H4 (cell line): ENCODE data around the gene GGTA1. TPM values are rescaled to one million over a fixed set of nuclear protein-coding genes. Genes with fewer than 3 reads are reported as not detected.
A peak's percentile ranks its signal among the peaks of the same experiment; 100 is the strongest.
"Not testable (repeated sequence)": the region's sequence is repeated elsewhere in the genome, so short reads cannot be mapped to it uniquely, and the experiment has no call there.

Source experiments
- DNase-seq: peaks from one replicate; pipeline ENCODE4 v3.0.0-alpha.2; 2015; ENCODE audit warnings: low spot score
- total RNA-seq: library from RNA; depleted of rRNA; stranded (reverse); fragments of >200 nt; shearing (Covaris generic); gene quantifications from 2 replicates; pipeline ENCODE4 v1.2.3, GENCODE V29; 2014; rRNA removed

GGTA1 gene
- total RNA-seq = 0.35 TPM in 1 of 2 replicates, not detected in the other

DNA sequence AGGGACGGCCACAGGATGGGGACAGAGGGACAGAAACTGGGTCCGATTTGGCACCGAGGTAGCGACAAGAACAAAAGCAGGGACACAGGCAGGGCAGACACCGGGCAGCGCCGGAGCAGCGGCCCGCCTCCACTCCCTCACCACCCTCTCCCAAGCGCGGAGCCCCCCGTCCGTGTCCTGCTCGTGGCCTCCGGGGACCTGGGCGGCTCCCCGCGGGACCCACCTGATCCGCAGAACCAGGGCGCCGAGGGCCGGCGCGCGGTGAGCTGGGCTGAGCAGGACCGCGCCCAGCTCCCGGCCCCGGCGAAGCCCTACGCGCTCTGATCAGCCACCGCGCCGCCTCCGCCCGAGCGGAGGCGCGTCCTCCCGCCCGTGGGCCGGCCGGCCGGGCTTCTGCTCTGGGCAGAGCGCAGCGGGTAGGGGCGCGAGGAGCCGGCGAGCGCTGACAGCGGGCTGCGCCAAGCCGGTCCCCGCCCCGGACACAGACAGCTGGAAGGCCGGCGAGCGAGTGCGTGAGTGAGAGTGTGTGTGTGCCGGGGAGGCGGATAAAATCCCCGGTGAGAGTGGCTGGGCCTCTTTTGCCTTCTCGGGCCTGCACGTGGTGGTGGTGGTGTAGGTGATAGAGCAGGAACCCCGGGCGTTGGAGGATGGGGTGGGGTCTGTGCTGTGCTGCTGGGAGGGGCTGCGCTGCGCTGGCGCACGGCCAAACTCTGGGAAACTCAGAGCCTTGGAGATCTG is at the start of gene GGTA1:
Gene GGTA1 (minus strand): TSS at position 418 of the 738 bp plus-strand sequence. CDS start 31,922 bp downstream, outside the sequence.
- DNase-seq = no peak

DNA sequence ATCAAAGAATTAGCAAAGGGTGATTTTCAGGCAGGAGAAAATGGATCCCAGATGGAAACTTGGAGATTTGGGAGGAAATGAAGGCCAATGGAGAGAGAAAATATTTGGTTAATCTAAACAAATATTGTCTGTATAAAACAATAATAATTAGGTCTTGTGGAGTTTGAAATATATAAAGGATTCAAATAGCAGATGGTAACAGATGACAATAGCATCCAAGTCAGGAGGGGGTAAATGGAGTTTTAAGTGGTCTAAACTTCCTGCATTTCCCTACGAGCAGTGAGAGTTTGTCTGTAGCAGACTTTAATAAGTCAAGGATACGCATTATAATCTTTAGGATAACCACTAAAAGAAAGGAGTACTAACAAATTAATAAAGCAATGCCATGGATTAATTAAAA is 49.0 kb upstream of the GGTA1 start:
- DNase-seq = no peak

DNA sequence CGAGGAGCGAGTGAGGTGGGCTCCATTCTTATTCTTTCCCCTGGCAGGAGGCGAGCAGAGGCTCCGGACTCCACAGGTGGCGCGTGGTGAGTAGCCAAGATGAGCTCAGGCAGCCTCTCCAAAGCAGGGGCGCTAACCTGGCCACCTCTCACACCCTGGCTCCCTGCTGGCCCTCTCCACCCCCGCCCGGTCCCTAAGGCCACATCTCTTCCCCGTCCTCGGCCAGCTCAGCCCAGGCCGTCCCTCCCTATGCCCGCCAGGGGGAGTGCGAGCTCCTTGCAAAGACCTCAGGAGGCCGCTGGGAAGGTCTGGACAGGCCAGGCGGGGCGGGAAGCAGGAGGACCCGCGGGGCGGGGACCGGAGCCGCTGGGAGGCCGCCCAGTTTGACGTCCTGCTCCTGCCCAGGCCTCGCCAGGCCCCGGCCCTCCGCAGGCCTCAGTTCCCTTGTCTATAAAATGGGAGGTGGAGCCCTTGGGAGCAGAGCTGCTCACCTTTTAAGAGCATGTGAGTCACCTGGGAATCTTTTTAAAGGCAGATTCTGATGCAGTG is 46.3 kb upstream of the GGTA1 start:
- peak; percentile 91 for DNase-seq

DNA sequence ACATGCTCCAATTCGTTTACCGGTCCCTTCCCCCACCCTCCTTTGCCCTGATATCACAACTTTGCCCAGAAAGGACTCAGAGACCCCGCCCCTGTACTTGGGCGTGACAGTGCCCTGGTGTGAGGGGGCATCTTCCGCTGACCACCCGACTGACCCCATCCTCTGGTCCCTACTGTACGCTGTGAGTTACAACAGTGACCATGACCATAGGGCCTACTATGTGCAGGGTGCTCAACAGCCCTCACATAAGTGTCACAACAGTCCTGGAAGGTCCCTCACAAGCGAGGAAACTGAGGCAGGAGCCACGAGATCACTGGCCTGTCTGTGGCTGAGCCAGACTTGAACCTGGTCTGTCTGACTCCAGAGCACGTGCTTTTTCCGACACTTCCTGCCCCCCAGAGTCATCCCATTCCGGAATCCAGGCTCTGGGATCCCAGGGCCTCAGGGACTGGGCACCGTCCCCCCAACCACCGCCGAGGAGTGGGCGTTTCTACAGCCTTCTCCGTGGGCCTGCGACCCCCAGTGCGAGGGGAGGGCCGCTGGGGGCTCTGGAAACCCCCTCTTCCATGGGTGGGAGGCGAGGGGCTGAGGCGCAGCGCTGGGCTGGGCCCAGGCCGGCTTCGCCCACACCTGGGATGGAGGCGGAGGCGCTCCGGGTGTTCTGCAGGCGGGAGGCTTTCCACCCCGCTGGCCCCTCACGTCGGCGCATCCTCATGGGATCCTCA is 45.7 kb upstream of the GGTA1 start:
- no peak for DNase-seq

DNA sequence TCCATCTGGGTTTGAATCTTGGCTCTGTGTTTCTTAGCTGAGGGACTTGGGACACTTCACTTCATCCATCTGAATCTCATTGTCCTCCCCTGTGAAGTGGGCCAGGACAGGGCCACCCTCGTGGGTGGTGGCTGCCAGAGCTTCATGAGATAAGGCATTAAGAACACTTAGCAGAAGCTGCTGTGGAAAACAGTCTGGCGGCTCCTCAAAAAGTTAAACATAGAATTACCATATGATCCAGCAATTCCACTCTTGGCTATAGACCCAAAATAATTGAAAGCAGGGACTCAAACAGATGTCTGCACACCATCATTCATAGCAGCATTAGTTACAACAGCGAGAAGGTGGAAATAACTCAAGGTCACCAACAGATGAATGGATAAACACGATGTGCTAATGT is 42.4 kb upstream of the GGTA1 start:
- no peak for DNase-seq

DNA sequence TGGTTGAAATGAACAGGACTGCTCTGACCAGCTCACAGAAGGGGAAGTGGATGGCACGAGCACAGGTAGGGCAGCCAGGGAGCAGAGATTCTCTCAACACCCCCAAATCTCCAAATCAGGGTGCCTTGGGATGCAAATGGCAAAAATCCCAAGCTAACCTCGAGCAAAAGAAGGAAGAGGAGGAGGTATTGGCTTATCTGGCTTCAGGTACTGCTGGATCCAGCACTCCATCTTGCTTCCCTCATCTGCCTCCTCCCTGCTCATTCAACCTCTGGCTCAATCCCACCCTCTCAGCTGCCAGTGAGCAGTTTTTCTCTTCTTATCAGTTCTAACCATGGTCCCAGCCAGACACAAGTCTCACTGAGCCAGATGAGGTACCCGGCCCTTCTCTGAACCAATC is 41.6 kb upstream of the GGTA1 start:
- no peak for DNase-seq

DNA sequence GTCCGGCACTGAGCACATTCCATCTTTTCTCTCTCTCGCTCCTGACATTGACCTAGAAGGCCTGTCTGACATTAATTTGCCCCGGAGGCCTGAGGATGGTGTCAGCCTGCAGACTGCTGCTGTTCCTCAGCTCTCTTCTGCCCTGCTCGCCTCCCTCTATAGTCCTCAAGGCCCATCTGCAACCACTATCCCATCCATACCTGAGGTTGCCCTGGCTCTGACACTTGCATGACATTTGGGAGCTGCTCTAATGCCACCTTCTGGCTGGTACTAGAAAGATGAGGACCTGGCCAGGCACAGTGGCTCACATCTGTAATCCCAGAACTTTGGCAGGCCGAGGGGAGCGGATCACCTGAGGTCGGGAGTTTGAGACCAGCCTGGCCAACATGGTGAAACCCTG is 38.6 kb upstream of the GGTA1 start:
- no peak for DNase-seq

DNA sequence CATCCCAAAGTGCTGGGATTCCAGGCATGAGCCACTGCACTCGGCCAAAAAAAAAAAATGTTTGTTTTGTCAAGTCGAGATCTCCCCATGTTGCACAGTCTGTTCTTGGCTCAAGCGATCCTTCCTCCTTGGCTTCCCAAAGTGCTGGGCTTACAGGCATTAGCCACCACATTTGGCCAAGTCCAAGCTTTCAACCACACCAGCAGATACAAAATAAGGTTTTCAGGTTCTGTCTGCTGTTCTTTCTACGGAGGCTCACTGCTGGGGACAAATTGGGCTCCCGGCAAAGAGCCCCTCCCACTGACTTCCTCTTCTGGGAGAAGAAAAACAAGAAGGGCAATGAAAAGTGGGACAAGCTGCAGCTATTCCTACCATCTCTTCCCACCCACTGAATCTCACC is 37.6 kb upstream of the GGTA1 start:
- DNase-seq = no peak

DNA sequence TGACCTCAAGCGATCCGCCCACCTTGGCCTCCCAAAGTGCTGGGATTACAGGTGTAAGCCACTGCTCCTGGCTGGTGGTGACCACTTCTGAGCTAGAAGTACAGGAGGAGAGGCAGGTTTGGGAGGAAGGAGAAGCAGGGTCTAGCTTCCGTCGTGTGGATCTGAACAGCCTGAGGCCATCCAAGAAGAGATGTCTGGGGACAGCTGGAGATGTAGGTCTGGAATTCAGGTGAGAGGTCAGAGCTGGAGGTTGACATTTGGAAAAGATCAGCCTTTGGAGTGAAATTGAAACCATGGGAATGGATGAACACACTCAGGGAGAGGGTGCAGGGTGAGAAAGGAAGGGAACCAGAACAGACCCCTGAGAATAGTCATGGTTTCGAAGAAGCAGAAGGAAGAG is 33.2 kb upstream of the GGTA1 start:
- no peak for DNase-seq

DNA sequence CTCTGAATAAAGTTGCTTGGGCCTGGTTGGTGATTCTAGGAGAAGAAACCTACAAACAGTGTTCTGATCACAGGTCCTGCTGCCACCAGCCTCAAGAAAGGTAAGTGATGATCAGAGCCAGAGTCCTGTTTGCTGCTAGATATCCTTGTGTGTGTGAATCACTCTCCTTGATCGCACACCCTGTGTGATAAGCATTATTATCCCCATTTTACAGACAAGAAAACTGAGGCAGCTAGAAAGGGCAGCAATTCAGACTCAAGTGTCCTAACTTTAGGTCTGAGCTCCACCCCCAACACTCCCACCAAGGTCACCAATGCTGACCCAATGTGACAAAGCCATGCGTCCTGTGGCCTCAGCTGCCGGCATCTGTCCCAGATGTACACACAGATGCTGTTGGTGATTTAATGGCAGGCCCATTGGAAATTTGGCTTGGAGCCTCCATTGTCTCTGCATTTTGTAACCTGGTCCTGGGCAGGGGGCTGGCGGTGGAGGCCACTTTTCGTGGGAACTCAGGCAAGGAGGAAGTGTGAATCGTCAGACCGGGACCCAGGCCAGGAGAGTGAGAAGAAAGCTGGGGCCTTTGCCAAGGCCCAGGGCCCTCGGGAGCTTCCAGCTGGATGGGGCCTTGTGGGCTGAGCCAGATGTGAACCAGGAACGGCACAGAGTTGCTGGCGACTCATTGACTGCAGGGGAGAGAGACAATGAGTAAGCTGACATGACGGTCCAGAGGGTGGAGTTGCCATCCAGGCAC is 29.8 kb upstream of the GGTA1 start:
- DNase-seq = peak; percentile 95

DNA sequence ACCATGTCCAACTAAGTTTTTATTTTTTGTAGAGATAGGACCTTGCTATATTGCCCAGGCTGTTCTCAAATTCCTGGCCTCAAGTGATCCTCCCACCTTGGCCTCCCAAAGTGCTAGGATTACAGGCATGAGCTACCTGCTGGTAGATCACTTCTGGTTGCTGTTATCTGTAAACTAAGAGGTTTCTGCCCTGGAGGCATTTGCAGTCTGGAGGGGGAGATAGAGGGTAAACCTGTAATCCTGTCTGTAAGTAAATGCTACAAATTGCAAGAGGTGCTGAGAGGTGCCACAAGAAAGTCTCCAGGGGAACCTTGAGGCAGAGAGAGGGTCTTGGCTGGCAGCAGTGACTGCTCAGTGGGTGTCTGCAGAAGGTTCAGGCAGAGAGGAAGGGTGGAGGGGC is 29.0 kb upstream of the GGTA1 start:
- DNase-seq = no peak

DNA sequence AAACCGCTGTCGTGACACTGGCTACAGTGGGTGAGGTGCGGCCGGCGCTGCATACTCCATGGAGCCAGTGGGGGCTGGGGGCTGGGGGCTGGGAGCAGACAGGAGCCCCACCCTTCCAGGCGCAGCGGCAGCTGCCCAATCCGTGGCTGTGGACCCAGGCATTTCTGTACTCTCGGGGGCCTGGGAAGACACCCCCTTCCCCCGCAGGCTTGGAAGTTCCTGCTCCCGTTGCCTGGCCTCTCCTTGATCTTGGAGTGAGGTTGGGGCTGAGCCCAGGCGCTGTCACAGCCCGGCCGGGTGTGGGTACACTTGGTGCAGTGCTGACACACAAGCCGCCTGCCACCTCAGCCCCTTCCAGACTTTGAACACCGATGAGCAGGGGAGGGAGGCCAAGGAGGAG is 27.7 kb upstream of the GGTA1 start:
- DNase-seq = no peak

DNA sequence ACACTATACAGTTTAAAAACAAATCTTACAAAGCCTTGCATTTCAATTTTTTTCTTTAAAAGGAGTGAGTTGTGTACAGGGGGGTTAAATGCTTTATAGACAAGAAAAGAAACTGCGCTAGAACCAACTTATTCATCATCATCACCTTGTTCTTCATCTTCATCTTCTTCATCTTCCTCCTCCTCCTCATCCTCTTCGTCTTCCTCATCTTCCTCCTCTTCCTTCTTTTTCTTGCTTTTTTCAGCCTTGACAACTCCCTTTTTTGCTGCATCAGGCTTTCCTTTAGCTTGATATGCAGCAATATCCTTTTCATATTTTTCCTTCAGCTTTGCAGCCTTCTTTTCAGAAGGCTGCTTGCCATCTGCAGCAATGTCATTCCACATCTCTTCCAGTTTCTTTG is 20.0 kb upstream of the GGTA1 start:
- DNase-seq = not testable (repeated sequence)

DNA sequence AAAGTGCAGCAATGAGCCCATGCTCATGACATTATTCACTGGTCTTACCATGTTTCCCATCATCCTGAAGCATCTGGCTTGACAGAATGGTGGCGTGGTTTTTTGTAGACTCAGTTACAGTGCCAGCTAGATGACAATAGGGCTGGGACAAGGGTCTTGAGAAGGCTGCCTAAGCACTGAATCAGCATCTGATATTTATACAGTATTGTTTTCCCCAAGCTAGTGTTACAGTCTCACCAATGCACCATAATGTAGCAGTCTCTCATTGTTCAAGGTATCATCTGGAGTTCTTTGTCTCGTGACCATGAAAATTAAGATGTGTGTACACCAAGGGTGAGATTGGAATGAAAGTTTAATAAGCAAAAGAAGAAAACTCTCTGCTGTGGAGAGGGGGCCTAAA is 19.0 kb upstream of the GGTA1 start:
- no peak for DNase-seq

DNA sequence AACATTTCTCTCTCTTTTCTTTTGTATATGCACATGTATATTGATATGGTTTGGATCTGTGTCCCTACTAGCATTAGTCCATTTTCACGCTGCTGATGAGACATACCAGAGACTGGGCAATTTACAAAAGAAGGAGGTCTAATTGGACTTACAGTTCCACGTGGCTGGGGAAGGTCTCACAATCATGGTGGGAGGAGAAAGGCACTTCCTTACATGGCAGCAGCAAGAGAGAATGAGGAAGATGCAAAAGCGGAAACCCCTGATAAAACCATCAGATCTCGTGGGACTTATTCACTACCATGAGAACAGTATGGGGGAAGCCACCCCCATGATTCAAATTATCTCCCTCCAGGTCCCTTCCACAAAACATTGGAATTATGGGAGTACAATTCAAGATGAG is 13.5 kb upstream of the GGTA1 start:
- not testable (repeated sequence) for DNase-seq

DNA sequence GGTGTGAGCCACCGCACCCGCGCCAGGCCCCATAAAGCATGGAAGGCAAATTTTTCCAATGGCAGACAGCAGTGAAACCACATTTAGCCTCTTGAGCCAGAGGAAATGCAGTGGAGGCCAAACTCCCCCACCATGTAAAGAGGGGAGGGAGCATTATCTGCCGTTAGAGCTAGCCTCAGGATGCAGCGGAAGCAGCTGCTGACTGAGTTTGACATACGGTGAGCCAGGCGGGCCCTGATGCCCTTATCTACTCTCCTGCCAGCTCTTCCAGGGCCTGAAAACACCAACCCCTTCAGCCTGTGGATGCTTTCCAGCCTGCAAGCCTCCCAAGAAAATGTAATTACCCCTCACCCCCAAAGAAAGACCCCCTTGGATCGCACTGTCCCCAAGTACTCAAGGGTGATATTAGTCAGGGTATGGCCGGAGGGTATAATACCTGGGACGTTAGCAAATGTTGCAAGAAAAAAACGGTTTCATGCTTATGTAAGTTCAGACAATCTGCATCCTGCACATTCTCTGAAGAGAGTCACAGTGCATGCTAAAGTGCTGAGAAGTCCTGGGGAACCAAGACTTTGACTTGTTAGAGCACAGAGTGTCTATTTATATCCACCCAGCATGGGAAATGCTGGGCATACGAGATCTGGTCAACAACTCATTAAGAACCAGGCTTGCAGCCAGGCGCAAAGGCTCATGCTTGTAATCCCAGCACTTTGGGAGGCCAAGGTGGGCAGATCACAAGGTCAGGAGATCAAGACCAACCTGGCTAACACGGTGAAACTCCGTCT is 11.3 kb upstream of the GGTA1 start:
- DNase-seq = no peak

DNA sequence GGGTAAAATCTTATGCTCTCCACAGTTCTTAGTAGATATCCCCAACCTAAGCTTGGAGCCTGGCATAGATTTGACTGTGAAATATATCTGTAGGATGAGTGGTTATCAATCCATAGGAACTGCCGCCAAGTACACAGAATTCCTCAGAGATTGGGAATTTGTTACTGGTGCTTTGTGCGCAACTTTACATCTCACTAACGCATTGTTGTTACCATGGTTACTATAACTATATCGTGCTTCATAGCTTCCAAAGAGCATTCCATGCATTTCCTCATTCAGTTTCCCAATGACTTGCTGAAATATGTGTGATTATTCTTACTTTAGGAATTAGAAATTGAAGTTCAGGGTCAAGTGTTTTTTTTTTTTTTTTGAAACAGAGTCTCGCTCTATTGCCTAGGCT is 9.5 kb upstream of the GGTA1 start:
- no peak for DNase-seq

DNA sequence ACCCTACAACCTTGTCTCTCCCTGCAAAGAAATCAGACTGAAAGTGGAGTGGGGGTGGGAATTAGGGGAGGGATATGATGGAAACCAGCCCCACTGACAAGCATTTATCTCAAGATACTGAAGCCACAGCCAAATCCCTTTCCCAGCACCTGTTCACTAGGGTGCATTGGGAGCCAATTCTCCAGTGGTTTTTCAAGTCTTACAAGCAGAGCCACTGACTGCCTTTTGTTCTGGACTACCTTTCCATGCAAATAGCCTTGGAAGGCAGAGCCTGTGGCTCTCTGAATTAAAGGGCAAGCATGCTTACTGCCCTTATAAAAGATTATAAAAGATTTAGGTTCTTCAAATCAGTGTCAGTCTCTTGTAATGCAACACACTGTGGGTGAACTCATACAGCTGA is 8.8 kb upstream of the GGTA1 start:
- DNase-seq = no peak

DNA sequence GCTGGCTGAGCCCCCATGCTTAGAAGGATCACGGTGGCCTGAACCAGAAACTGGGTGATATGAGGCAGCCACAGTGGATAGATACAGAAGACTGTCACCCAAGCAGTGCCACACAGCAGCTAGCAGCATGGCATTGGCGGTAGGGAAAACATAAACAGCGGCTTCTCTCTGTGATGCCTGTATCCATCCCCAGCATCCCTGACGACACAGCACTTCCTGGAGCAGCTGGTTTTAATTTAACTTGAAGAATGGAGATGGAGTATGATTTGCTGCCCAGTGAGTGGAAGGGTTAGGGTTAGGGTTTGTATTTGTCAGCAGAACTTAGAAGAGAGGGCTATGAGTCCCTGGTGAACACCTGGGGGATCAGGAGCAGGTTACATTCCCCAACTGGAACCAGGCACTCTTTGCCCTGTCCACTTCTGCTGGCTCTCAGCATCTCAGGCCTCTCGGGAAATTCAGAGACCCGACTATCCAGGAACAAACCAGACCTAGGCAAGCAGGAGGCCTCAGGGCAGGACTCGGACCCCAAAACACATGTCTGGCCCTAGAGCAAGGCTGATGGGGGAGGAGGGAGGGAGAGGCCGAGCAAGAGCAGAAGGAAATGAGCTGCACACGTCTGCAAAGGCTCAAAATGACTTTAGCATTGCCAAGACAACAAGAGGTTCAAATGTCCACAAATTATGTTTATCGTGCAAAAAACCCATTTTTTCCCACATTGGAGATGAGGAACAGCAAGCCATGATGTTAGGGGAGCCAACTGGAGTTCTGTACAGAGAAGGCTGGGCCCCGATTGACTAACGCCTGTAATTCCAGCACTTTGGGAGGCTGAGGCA is 6.5 kb upstream of the GGTA1 start:
- no peak for DNase-seq

DNA sequence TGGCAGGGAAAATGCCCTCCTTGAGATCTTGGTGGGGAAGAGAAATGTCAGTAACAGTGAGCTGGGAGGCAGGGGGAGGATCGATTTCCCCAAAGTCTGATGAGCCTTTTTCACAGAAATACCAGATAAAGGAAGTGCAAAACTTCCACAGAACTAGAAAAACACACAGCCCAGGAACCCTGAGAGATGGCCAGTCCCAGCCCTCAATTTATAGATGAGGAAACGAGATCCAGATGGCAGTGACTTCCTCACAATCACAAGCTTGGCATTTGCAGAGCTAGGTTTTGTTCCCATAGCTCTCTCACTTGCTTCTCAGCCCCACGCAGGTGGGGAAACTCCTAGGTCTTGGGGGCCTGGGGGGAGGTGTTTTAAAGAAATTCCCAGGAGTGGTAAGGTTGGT is 3.8 kb upstream of the GGTA1 start:
- DNase-seq = no peak

DNA sequence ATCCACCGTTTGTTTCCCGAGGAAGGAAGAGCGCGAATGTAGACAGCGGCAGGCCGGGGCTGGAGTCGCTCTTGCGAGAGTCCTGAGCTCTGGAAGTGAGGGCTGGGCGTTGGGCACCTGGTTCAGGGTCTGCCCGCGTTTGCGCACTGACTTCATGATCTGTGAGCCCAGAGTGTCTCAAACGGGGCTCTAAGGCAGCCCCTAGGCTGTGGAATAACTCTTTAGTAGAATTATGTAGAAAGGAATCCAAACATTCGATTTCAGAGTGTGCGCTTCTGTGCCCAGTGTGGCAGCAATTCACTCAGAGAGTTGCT is 478 bp upstream of the GGTA1 start:
- DNase-seq = no peak
